ENCODE results near the gene PTPRN2.

PTPRN2 gene

DNA sequence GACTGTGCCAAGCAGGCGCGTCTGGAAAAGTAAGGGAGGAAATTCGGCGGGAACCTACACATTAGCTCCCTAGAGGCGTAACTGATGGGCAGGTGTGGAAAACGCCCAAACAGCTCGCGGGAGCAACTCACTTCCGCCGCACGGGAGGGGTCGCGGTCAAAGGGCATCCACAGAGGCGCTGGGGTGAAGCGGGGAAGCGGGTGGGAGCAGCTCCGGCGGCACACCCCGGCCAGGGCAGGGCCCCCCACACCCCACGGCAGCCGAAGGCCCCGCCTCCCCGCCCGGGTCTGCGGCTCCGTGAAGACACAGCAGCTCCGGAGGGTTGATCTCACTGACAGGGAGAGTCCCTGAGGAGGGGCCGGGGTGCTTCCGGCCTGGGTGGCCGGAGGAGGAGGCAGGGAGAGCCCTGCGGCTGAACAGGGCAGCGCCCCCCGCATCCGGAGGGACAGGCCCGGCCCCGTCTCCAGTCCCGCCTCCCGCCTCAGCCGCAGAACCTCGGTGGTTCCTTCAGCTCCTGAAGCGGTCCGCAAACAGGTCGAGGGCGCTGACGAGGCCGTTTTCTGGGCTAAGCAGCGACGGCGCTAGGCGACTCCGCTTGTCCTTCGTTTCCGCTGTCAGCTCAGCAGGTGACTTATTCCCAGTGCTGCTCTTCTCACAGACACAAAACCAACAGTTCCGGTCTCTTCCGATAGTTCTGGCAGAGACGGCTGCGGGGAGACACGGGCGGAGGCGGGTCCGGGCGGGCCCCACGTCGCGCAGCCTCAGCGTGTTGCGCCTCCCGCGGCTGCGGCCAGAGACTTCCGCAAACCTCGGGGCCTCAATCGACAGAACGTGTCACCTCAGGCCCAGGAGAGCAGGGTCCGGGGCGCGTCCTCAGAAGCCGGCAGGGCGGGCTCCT is 974.7 kb downstream of the PTPRN2 start:
- in situ Hi-C loops (cut with MboI; ENCODE audit: low pct_unique_long_range_greater_than_20kb, low sequenced_read_pairs), result no loop called here
- peak; percentile 76 for DNase-seq

DNA sequence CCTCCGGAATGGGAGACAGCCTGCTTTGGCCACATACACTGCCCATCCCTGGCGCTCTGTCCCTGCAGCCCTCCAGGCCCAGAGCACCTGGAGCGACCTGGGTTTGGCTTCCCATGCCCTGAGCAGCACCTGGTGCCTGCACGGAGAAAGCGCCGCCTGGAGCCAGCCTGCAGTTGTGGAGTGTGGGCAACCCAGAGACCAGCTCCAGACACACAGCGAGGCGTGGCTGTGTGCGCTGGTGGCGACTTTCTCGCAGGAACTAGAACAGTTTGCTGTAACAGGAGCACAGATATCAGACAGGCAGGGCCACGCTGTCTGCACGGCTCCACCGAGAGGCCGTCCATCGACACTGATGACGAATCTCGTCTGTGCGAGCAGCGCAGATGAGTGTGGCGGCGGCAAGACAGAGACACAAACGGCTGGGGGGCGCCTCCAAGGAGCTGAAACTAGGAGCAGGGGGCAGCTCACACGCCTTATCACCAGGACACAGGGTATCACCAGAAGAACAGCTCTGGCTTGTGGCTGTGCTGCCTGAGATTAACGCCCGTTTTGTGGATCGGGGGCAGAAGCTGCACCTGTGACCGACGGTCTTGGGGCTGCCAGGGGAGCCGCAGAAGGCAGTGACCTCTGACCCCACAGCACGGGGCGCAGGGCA is 975.5 kb downstream of the PTPRN2 start:
- DNase-seq, result peak; percentile 3
- in situ Hi-C loops (cut with MboI; ENCODE audit: low pct_unique_long_range_greater_than_20kb, low sequenced_read_pairs), result no loop called here

DNA sequence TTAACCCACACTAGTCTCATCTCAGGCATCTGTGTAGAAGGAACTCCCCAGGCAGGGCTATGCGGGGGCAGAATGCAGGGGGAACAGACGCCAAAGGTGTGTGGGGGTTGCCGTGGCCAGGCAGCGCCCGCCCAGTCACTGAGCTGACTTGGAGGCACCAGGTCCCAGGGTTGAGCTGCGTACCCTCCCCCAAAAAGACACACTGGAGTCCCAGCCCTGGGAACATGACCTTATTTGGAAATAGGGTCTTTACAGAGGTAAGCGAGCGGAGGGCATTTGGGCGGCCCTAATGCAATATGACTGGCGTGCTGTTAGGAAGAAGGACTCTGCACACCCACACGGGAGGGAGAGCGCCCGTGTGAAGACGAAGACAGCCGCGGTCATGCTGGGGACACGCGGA is 976.3 kb downstream of the PTPRN2 start:
- in situ Hi-C loops (cut with MboI; ENCODE audit: low pct_unique_long_range_greater_than_20kb, low sequenced_read_pairs), result no loop called here

DNA sequence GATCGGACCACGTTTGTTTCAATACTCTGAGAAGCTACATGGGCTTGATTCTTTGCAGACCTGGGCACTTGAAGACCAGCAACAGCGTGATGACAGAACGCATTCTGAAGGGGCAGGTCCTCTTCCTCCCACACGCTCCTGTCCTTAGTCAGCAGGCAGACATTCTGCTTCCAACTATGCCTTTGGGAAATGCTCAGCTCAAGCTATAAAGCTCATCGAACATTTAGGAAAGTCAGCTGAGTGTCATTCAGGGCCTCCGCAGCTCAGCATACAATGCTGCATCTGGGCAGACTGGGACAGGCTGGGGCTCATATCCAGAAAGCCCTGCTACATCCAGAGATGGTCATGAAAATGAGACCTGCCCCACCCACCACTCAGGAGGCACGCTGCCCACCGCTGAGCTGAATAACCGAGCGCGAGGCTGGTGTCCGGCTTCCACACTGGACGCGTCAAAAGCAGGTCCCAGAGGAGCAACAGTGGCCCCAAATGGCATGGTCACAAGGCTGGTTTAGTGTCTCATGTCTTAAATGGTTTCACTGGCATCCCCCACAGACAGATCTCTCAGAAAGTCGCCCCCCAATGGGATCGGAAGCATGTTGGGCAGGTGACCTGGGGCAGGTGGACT is 976.8 kb downstream of the PTPRN2 start:
- in situ Hi-C loops (cut with MboI; ENCODE audit: low pct_unique_long_range_greater_than_20kb, low sequenced_read_pairs), result no loop called here
- no peak for DNase-seq

More for the DNA sequence above, 976.3 kb downstream of the PTPRN2 start:
- DNase-seq, result no peak

DNA sequence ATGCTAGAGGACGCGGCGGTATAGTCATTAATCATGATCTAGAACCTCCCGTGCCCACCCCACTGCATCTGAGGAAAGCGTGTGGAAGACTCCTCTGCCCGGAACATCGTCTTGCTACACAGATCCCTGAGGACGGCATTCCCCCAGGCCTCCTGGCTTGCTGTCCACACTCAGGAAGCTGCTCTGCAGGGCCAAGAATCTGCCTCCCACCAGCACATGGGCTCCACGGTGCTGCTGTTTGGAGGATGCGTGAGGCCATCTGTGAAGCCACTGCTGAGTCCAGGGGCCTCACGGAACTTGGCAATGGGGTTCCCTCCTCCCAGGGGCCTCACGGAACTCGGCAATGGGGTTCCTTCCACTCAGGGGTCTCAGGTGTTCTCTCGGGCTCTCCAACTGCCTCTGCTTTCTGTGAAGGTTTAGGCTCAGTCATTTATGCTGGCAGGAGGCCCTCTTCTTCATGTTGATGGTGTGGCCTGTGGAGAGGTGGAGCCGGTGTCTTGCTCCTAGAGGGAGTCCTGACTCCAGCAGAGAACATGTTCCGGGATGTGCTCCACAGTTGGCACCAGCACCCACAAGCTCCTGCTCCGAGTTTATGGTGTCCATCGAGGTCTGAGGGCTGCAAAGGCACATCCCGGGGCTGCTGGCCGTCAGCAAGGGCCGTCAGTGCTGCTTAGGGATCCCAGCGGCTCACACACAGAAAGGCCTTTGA is 977.5 kb downstream of the PTPRN2 start:
- DNase-seq, result no peak
- in situ Hi-C loops (cut with MboI; ENCODE audit: low pct_unique_long_range_greater_than_20kb, low sequenced_read_pairs), result no loop called here

DNA sequence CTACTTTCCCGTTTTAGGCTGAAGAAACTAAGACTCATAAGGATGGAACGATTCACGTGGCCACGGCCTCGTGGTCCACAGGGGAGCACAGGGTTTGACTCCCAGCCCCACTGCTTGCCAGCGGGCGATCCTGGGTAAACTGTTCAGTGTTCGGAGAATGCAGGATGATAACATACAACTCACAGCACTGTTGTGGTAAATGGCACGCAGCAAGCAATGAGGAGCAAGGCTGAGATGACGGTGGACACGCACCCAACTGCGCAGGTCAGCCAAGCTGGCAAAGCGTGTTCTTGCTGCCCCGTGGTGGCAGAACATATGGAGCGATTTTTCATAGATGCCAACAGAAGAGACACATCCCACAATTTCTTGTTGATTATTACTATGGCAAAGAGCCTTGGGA is 978.1 kb downstream of the PTPRN2 start:
- no peak for DNase-seq
- in situ Hi-C loops (cut with MboI; ENCODE audit: low pct_unique_long_range_greater_than_20kb, low sequenced_read_pairs), result no loop called here

DNA sequence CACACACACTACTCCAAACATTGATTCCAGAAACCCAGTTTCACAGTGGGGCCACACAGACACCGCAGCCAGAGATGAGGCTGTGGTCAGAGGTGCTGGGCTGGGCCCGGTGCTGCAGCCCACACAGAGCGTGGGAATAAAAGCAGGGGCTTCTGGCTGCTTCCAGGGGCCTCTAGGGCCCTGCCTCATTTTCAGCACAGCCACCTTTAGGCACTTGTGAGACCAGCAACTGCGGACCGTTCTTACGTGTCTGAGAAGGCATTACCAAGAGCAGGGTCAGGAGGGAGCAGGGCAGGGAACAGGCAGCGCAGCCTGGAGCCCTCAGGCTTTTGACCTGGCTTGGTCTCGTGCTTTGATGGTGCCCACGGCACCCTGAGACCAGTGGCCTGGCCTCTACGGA is 980.4 kb downstream of the PTPRN2 start:
- in situ Hi-C loops (cut with MboI; ENCODE audit: low pct_unique_long_range_greater_than_20kb, low sequenced_read_pairs), result no loop called here
- no peak for DNase-seq

DNA sequence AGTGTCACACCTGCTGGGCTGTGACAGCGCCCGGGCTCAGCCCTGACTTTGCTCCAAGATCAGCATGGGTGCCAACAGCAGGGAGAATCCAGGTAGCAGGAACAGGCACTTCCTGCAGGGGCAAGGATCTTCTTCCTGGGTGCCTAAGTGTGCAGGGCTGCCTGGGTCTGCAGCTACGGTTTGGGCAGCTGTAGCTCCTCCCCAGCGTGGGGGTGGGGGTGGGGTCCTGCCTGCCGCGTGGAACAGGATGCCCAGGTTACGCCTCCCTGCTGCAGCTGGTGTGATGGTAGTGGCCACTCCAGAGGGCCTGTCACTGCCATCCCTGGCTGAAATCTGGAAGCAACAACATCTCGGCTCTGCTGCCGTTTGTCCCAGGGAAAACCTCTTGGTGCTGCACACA is 981.5 kb downstream of the PTPRN2 start:
- in situ Hi-C loops (cut with MboI; ENCODE audit: low pct_unique_long_range_greater_than_20kb, low sequenced_read_pairs), result no loop called here
- no peak for DNase-seq

DNA sequence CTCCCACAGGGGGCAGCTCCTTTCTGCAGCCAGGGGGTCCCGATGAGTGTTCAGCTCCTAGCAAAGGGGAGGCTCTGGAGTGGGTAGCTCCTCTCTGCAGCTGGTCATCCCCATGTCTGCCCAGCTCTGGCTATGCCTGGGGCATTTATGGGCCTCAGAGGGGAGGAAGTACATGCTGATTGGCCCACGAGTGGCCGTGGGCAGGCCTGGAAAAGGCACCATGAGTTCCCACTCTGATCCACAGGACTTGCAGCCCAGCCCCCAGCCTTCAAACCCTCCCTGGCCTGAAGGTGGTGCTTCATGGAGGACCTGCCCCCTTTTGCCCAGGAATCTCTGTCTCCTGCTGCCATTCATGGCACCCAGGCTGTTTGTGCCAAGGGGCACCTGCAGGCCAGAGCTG is 982.0 kb downstream of the PTPRN2 start:
- in situ Hi-C loops (cut with MboI; ENCODE audit: low pct_unique_long_range_greater_than_20kb, low sequenced_read_pairs), result no loop called here
- no peak for DNase-seq

DNA sequence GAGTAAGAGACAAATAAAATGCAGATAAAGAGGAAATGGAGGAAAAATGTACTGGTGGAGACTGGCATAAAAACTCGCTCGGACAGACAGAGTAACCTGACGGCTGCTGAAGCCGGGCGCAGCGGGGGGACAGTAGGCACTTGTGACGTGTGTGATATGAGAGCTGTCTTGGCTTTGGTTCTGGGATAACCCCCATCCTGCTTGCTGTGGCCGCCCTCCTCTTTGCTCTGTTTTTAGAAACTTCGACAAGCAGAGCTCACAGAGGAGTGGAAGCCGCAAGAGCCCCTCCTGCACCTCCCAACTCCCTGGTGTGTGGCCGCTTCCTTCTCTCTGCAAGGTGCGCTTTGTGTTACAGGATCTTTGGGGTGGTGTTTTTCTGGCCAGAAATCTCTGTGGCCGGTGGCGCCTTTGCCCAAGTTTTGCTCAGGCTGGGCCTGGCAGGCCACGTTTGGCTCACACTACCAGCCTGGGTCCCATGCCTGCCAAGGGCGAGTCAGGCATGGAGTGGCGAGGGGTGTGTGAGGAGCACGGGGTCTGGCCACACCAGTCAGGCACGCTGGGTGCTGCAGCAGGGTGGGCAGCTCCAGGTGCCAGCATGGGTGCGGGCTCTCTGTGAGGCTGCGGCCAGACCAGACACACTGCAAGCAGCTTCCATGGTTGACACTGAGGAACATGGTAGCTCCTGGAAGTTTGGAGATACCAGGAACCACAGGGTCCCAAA is 982.8 kb downstream of the PTPRN2 start:
- in situ Hi-C loops (cut with MboI; ENCODE audit: low pct_unique_long_range_greater_than_20kb, low sequenced_read_pairs), result no loop called here
- no peak for DNase-seq

DNA sequence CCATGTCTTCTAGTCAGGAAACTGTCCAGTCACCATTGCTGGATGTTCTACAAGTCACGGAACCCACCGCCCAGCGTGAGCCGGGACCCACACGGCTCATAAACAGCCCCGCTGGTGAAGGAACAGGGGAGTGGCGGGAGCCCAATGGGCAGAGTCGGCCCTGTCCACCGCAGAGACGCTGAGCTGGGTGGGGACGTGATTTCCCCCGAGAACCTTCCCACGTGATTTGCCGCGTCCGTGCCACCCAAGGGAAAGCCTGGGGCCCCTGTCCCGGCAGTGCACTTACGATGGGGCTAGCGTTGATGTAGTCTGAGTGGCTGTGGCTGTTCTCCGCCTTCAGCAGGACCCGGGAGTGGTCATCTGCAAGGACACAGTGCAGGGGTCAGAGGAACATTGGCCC is 983.9 kb downstream of the PTPRN2 start:
- in situ Hi-C loops (cut with MboI; ENCODE audit: low pct_unique_long_range_greater_than_20kb, low sequenced_read_pairs), result no loop called here
- DNase-seq, result no peak

DNA sequence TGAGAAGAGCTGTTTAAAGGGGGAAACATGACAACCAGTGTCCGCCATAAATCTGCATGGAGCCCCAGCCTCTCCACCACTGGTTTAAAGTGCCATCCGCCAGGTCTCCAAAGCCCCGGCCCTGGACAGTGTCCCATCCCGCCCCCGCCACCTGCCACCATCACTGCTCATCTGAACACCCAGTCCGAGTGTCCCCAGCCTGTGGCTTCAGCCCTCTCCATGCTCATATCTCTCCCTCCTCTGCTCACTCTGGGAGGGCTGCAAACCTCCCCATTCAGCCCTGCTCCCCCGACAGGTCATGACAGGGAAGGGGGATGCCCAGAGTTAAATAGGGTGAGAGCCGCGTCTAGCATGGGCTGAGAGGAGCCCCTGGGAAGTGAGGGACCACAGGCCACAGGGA is 984.6 kb downstream of the PTPRN2 start:
- in situ Hi-C loops (cut with MboI; ENCODE audit: low pct_unique_long_range_greater_than_20kb, low sequenced_read_pairs), result no loop called here

DNA sequence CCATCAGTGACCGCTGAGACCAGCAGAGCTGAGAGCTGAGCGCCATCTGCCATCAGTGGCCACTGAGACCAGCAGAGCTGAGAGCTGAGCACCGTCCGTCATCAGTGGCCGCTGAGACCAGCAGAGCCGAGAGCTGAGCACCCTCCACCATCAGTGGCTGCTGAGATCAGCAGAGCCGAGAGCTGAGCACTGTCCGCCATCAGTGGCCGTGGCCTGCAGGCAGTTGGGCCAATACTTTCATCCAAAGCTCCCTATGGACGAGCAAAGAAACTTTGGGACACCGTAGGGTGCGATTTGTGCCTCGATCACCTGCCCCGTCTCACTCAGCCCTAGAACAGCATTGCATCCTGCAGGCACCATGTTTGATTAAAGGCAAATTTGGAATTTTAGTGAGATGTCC is 985.0 kb downstream of the PTPRN2 start:
- no peak for DNase-seq
- in situ Hi-C loops (cut with MboI; ENCODE audit: low pct_unique_long_range_greater_than_20kb, low sequenced_read_pairs), result no loop called here

More for the DNA sequence above, 984.6 kb downstream of the PTPRN2 start:
- DNase-seq, result no peak

DNA sequence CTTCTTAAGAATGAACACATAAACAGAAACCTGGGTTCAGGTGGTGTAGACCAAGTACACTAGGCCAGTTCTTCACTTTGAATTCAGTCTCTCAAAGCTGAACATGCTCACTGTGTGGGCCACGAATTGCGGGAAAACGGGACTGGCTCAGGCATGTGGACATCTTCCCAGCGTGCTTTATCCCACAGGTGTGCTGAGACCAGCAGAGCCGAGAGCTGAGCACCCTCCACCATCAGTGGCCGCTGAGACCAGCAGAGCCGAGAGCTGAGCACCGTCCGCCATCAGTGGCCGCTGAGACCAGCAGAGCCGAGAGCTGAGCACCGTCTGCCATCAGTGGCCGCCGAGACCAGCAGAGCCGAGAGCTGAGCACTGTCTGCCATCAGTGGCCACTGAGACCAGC is 985.5 kb downstream of the PTPRN2 start:
- in situ Hi-C loops (cut with MboI; ENCODE audit: low pct_unique_long_range_greater_than_20kb, low sequenced_read_pairs), result no loop called here
- DNase-seq, result no peak

DNA sequence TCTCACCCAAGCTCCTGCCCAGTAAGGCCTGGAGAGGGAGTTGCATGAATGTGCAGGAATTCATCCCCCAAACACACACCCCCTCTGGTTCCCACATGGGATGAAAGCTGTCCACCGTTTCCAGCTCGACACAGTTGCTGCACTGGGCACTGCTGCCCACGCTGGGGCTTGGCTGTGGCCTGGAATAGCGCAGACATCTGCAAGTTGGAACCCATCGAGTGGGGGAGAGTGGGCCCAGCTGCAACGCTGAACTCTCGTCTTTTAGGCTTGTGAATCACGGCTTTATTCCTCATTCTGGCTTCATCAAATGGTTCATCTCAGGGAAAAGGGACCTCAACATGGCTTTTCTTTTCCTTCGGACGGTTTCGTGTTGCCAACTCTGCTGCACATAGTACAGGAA is 986.1 kb downstream of the PTPRN2 start:
- in situ Hi-C loops (cut with MboI; ENCODE audit: low pct_unique_long_range_greater_than_20kb, low sequenced_read_pairs), result no loop called here
- DNase-seq, result no peak

DNA sequence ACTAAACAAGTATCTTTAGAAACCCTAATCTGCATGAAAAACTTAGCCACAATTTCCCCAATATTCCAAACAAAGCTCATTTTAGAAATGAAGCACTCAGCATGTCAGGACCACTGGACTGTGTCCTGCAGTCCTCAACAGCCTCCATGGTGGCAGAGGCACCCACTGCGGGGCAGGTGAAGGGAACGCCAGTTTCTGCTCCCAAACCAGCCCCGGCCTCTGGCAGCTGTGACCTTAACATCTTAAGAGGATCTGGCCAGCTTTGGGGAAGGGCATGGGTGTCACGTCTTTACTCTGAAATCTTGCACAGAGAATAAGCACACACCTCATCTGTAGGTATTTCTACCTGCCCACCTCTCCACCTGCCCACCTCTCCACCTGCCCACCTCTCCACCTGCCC is 988.1 kb downstream of the PTPRN2 start:
- in situ Hi-C loops (cut with MboI; ENCODE audit: low pct_unique_long_range_greater_than_20kb, low sequenced_read_pairs), result no loop called here
- no peak for DNase-seq

DNA sequence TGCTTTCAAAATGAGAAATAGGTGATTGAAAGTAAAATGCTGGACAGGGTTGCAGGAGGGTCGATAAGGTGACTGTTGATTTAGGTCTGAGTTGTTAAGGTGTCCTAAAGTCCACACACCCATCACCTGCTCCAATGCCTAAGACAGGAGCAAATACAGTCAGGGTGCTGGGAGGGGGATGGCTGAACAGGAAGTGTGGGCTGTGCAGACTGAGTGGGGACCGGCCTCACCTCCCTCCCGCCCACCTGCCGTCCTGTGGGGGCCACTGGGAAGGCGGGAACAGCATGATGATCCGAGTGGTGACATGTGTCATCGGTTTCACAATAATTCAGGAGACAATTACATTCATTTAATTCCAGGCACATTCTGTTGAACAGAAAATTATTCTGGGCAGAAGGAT is 990.1 kb downstream of the PTPRN2 start:
- in situ Hi-C loops (cut with MboI; ENCODE audit: low pct_unique_long_range_greater_than_20kb, low sequenced_read_pairs), result no loop called here
- no peak for DNase-seq

DNA sequence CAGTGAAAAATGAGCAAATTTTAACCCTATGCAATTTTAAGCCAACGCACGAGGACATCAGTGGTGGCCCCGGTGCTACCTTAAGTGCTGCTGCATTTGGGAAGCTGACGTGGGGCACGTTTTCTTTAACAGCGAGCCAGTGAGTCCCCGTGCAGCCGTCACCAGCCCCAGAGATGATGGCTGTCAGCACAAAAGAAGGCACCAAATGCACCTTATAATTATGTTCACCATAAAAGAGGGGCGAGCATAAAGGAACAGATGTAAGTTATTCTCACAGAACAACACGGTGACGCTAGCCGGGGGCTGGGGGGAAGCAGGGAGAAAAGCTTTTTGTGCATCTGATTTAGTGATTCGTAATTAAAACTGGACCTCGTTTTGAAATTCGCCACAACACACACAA is 990.7 kb downstream of the PTPRN2 start:
- DNase-seq, result no peak
- in situ Hi-C loops (cut with MboI; ENCODE audit: low pct_unique_long_range_greater_than_20kb, low sequenced_read_pairs), result no loop called here

DNA sequence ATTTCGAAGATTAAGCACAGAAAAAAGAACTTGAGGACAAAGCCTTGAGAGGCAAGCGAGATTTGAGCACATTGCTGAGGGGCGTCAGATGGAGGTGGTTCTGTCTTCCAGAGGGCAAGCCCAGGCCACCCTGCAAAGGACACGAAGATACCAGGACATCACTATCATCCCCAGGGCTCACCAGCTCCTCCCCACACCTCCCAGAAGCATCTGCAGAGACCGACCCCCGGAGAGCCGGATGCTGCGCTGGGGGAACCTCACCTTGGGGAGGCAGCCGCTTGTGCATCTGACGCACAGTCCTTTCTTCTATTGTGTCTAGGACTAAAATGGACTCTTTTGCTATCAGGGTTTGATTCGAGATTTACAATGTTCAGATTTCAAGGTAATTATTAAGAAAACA is 991.2 kb downstream of the PTPRN2 start:
- in situ Hi-C loops (cut with MboI; ENCODE audit: low pct_unique_long_range_greater_than_20kb, low sequenced_read_pairs), result no loop called here
- DNase-seq, result no peak
